WI38 (cell line): ENCODE data around the gene TIMM22.

ENCODE experiments used
- H3K4me3 ChIP-seq: 2 replicates; pipeline ENCODE4 v1.5.1; 2011; ENCODE audit warnings: low read depth, mild to moderate bottlenecking, control low read depth, low read length
- TF ChIP-seq, protein P1 (sequence below): IDR thresholded peaks from 2 replicates; pipeline ENCODE4 v1.5.1; 2012; ENCODE audit warnings: low read depth, mild to moderate bottlenecking, control low read depth, low read length

The TIMM22 gene

GRCh38 chr17:1018547-1018946 lies 21.6 kb downstream of the TIMM22 start:
- TF ChIP-seq, protein P1, sequence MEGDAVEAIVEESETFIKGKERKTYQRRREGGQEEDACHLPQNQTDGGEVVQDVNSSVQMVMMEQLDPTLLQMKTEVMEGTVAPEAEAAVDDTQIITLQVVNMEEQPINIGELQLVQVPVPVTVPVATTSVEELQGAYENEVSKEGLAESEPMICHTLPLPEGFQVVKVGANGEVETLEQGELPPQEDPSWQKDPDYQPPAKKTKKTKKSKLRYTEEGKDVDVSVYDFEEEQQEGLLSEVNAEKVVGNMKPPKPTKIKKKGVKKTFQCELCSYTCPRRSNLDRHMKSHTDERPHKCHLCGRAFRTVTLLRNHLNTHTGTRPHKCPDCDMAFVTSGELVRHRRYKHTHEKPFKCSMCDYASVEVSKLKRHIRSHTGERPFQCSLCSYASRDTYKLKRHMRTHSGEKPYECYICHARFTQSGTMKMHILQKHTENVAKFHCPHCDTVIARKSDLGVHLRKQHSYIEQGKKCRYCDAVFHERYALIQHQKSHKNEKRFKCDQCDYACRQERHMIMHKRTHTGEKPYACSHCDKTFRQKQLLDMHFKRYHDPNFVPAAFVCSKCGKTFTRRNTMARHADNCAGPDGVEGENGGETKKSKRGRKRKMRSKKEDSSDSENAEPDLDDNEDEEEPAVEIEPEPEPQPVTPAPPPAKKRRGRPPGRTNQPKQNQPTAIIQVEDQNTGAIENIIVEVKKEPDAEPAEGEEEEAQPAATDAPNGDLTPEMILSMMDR: no peak
- no peak overlapping the region for H3K4me3 ChIP-seq

GRCh38 chr17:1019451-1019850 lies 22.5 kb downstream of the TIMM22 start:
- no peak overlapping the region for H3K4me3 ChIP-seq
- TF ChIP-seq, protein P1: no peak

GRCh38 chr17:1021147-1021546 lies 24.2 kb downstream of the TIMM22 start:
- no peak overlapping the region for H3K4me3 ChIP-seq
- TF ChIP-seq, protein P1: no peak

GRCh38 chr17:1022278-1023024 lies 25.5 kb downstream of the TIMM22 start:
- TF ChIP-seq, protein P1: no peak
- H3K4me3 ChIP-seq: no peak overlapping the region

DNA sequence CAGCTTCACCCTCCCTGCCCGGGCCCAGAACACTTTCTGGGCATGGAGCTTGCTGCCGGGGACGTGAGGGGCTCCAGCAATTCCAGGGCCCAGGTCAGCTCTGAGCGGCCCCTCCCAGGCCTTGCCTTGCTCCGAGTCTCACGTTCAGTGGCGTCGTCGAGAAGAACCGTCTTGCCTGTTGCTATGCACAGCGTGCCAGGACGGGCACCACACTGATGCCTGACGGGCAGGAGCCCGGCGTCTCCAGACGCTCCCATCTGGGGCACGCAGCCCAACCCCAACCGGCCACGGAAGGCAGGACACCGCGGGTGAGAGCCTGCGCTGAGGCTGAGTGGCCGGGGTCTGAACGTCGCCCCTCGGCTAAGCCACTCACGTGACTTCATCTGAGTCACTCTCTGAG lies 27.1 kb downstream of the TIMM22 start:
- H3K4me3 ChIP-seq: no peak overlapping the region
- TF ChIP-seq, protein P1: no peak

GRCh38 chr17:1025733-1026598 lies 29.0 kb downstream of the TIMM22 start:
- H3K4me3 ChIP-seq: no peak overlapping the region
- TF ChIP-seq, protein P1: no peak

DNA sequence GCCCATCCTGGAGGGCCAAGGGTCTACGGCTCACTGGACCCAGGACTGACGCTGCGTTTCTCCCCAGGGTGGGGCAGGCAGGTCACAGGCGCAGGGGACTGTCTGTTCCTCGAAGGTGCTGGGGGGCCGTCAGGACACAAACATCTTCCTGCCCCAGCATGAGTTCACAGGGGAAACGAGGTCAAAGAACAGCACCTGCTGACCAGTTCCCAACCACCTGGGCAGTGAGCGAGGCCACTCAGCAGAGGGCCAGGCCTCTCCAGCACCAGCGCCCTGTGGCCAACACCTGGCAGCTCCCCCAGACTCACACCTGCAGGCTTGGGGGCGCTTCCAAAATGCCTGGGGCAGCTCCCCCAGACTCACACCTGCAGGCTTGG lies 29.7 kb downstream of the TIMM22 start:
- TF ChIP-seq, protein P1: no peak
- H3K4me3 ChIP-seq: no peak overlapping the region
